HG02642 (cell line): ENCODE data around the gene FBXO36.
"Not testable (repeated sequence)": the region's sequence is repeated elsewhere in the genome, so short reads cannot be mapped to it uniquely, and the experiment has no call there.

ENCODE experiments used
- ATAC-seq: cut with Tn5 transposase; IDR thresholded peaks from one replicate; pipeline ENCODE4 v1.9.1; 2021; ENCODE audit warnings: mild to moderate bottlenecking; ENCODE audit not compliant: unreplicated experiment, poor library complexity

The FBXO36 gene

DNA sequence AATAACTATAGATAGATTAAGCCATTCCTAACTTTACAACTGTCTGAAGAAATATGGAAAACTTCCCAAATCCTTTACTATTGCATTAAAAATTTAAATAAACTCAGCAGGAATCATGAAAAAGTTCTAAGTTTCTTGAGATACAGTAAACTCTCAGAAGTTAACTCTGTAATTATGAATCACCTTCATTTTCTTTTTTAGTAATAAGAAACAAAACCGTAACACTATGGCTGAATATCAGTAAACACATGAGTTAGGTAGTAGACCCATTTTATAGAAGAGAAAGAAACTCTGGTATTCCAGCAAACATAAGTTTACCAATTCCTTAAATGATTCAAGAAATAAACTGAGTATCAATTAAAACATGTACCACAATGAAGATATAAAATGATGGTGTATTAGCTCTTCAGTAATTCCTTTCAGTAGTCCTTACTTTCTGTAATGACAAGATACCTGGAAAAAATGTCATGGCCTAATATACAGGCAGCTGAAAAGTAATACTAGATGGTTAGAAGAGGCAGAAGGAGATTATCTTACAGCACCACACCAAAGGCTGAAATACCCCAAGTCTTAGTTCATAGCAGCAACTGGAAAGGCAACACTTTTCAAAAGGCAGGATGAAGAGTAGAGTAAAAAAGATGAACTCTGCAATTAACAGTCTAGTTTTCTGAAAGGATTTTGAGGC, 12.0 kb upstream of the FBXO36 start:
- ATAC-seq: peak; percentile 34

DNA sequence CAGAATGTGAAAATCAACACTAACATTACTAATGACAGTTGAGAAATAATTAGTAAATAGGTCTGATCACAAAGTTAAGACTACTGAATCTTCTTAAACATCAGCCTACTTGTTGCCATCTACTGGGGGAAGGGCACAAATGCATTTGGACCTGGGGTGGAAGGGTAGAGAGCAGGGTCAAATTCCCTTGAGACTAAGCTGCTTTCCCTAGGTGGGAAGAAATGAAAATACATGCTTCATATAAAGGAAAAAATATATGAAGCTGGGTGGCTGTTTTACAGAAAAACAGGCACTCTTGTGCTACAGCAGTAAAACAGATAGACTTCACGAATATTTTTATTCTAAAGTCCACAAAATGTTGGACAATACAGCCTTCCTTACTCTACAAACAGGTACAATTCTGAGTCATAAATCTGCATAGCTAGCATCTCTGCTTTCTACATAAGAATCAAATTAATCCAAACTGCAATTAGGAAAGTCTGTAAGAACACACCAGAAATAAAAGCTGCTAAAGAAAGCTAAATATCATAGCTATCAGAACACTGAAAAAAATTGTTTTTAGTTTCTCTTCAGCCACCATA, 11.4 kb upstream of the FBXO36 start:
- peak; percentile 72 for ATAC-seq

DNA sequence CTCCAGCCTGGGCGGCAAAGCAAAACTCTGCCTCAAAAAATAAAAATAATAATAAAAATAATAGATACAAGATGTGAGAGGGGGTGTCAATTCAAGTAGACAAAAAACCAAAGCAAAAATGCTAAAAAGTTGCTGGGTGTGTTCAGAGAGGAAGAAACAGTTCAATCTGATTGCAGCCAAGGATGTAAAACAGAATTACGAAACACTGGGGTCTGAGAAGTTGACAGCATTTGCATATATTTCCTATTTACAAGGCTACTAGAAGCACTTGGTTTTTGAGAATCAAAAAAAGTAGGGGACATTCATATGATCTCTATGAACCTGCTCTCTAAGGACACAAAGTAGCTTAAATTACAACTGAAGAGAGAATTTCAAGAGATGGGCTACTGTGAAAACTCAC, 8.1 kb upstream of the FBXO36 start:
- no peak for ATAC-seq

DNA sequence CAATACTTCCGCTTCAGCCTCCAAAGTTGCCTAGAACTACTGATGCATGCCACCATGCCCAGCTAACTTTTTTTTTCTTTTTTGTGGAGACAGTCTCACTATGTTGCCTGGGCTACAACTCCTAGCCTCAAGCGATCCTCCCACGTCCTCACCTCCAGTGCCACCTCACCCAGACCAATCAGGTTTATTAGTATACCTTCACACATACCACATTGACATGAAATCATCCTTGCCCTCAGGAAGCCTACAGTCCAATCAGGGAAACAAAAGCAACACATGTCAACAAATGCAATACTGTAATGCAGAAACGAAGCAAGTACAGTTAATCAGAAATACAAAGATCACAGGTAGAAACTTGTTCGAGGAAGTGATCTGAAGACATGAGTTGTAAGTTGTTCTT, 4.5 kb upstream of the FBXO36 start:
- ATAC-seq: no peak

DNA sequence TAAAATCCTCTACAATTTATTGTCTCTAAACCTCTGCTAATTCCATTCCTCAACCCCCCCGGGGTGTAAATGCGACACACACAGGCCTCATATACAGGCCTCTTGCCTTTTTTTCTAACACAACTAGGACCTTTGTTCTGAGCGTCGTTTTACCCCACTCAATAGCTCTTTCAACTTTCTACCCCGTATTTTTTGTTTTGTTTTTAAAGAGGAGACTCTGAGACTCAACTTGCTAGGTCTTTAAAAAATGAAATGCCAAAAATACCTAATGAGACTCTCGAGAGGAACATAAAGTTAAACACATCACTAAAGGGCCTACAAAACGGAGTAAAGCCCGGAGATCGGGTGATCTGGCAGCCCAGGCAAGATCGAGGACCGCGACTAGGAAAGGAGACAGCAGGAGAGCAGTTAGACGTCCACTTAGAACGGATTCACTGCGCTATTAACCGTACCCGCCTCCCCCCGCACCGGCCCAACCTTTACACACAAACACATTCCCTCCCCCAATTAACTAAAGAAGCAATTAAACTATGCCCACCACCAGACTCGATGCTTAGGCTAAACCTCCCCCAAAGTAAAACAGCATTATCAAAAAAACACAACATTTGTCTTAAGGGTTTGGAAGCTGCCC, 2.2 kb upstream of the FBXO36 start:
- no peak for ATAC-seq

DNA sequence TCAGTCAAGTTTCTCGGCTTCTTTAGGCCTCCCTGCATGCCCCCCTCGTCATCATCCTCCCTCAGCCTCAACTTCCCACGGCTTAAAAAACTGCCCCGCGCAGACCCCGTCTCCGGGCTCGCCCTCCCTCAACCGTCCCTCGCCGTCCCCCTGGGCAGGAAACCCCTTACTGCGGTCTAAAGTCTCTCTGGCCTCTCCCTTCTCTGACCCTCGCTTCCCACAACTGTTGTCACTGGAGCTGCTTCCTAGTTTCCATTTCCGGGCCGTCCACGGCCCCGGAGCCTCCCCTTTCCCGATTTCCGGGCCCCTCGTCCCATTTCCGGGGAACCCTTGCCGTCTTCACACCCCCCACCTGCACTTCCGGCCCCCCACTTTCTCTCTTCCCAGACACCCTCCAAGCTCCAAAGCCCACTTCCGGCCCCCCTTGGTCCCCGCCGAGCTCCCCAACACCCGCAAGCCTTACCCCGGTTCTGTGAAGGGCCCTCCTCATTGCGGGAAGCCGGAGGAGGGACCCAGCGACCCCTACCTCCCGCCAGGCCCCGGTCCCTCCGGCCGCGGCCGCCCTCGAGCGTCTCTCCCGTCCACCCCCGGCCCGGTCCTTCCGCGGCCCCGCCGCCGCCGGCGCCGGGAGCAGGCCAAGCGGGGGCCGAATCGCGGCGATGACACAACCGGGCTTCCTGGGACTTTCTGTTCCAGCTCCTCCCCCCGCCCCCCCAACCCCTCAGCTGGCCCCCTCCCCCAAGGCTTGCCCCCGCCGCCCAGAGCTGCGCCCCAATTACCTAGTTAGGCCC, 1.0 kb upstream of the FBXO36 start:
- peak; percentile 24 for ATAC-seq

DNA sequence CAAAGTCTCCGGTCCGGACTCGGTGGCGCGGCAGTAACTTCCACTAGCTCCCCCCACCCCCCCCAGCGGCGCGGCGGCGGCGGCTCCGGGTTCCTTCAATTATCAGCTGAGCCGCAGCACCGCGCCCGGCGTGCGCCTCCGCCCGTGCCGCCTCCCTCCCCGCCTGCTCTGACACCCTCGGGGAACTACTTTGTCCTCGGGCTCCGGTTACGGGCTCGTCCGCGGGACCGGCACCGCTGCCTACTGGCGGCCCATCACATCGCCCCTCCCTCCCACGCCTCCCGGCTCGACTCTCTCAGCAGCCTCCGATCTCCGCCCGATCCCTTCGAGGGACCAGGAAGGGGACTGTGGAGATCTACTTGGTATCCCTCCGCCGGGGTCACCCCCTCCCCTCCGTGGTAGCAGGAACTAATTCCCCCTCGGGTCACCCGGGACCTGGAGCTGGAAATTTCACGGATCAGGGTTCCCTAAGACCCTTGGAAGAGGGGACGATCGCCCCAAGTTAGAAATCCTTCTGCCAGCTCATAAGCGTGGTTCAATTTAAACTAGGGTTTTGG, 333 bp upstream of the FBXO36 start, which contains the start of gene TRIP12:
TSS of gene TRIP12 (minus strand) at position 118 of the 557 bp plus-strand sequence. CDS start 41,930 bp downstream, outside the sequence.
- peak; percentile 77 for ATAC-seq

DNA sequence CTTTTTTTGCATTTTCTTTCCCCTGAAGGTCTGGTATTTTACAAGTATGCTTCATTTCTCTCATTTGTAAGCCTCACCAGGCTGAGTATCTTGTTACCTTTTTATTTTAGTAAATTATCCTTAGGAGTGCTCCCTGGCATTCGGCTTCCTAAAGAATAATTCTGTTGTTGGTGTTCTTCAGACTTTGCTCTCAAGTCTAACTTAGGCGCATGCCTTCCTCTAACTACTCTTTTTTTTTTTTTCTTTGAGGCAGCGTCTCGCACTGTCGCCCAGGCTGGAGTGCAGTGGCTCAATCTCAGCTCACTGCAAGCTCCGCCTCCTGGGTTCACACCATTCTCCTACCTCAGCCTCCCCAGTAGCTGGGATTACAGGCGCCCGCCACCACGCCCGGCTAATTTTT, 2.2 kb downstream of the FBXO36 start:
- ATAC-seq: not testable (repeated sequence)

DNA sequence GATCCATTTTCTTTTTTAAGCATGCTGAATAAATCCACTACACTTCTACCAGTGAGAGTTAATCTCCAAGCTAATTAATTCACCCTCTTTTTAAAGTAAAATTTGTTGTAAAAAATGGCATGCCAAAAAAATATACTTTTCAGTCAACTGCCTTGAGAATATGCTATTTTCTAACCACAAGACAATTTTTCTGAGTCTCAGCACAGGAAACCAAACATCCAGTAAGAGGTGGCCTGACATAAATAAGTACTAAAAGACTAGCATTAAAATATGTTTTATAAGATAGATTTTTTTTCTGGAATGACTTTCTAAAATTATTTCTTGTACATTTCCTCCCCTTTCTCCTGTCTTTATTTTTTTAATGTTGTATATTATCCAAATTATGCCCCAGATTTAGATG, 2.9 kb downstream of the FBXO36 start:
- no peak for ATAC-seq

DNA sequence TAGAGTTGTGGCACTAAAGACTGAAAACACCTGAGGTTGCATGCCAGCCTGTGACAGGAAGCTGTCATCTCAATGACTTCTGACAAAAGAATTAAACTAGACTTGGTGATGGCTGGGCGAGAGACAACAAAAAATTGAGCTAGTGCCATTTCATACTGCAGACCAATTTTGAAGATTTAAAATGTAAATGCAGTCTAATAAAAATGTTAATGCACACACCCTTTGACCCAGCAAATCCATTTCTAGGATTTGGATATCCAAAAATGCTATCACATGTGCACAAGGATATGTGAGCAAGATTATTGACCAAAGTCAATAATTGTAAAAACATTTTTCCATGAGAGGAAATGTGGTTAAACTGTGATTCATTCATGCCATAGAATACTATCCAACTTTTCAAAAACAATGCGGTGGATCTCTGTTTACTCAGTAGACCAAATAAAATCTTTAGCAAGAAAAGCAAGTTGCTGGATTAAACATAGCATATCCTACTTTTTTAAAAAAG, 5.6 kb downstream of the FBXO36 start:
- no peak for ATAC-seq

DNA sequence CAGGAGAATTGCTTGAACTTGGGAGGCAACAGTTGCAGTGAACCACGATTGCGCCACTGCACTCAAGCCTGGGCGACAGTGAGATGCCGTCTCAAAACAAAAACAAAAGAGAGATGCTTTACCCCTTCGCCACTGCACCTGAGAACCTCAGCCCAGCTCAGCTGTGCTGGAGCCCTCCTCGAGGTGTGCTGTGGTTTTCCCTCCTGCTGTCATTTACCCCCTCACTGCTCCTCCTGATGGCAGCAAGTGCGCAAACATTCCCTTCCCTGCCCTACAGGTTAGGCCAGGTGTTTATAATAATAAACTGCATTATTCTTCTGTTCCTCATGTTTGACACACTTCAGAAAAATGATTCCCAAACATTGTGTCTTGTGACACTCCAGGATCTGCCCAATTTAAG, 8.4 kb downstream of the FBXO36 start:
- ATAC-seq: no peak

DNA sequence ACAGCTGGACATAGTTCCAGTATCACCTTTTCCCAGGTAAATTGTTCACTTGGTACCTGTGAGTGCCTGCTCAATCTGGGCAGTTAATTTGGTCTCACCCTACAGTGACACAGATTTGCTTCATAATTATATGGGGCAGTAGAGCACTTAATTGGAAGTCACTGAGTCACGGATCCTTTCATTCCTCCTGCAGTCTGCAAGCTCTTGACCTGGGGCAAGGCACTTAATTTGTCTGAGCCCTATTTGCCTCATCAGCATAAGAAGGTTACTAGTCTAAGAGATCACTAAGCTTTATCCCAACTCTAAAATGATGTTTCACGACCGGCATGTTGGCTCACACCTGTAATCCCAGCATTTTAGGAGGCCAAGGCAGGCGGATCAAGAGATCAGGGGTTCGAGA, 8.9 kb downstream of the FBXO36 start:
- no peak for ATAC-seq

DNA sequence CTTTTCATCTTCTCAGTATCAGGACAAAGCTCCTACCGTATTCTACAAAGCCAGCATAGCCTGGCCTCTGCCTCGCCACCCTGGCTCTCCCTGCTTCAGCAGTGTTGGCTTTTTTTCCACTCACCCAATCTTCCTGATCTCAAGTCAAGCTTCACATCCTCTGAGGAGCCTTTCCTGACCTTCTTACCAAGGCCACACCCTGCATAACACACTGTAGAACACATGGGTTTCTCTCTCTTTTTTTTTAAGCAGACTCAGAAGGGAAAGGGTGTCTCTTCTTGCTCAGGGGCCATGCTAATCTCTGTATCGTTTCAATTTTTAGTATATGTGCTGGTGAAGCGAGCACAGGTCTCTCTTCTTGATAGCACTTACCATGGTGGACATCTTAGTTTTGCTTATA, 15.2 kb downstream of the FBXO36 start:
- no peak for ATAC-seq

DNA sequence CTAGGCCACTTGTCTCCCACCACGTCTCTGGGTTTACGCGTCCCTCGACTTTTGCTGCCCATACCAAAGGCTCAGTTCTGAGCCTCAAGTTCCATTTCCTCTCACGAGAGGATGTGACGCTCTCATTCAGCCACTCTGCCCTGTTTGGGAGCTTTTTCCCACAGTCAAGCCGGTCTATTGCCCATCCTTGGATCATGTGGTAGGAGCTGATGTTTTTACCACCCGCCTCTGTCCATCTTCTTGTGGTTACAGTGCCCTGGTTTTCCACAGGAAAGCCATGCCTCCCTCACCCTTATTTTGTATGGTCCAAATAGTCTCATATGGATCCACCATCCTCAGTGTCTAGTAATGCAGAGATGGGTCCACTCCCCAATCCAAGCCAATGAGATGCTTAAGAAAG, 20.4 kb downstream of the FBXO36 start:
- ATAC-seq: no peak

DNA sequence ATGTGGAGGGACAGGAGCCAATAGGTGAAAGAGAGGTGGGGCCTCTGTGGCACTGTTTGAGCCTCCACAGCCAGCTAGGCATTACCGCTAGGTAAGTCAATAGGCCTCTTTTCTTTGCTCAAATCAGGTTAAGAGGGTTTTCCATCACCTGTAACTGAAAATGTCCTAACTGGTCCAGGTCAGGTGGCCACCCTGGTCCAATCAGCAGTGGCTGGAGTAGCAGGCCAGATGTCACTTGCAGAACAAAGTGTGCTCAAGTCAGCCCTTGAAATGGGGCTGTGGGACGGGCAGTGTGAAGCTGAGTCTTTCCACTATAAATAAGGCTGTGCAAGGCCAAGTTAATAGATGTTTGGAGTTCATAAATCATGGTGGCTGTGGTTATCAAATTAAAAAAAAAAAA, 20.9 kb downstream of the FBXO36 start:
- no peak for ATAC-seq

DNA sequence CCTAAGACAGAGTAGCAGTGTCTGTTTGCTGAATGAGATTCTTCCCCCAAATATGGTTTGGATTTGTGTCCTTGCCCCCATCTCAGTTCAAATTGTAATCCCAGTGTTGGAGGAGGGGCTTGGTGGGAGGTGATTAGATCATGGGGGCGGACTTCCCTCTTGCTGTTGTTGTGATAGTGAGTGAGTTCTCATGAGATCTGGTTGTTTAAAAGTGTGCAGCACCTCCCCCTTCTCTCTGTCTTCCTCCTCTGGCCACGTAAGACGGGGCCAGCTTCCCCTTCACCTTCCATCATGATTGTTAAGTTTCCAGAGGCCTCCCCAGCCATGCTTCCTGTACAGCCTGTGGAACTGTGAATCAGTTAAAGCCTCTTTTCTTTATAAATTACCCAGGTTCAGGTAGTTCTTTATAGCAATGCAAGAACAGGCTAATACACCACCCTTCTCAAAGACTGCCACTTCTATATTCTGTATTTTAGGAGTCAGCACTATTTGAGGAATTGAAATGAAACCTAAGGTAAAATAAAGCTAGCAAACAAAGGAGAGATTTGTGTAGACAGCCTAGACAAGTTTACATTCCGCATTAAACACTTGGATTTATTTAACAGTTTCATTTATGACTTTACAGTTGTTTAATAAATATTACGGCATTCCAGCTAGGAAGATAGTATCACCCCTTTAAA, 21.6 kb downstream of the FBXO36 start:
- ATAC-seq: no peak

DNA sequence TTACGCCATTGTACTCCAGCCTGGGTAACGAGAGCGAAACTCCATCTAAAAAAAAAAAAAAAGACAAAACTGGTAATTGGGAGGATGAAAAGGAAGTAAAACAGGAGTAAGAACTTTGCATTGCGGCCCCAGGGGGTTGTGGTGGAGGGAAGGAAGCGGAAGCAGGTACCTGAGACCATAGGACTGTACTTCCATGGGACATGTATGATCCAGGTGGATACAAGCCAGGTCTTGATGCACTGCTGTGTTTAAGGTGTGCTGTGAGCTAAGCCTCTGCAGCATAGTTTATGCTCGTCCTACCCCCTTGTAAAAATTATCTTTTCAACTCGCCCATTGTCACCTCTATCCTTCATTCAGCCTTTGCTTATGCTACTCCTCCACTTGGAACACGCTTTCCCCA, 23.7 kb downstream of the FBXO36 start:
- ATAC-seq: no peak

DNA sequence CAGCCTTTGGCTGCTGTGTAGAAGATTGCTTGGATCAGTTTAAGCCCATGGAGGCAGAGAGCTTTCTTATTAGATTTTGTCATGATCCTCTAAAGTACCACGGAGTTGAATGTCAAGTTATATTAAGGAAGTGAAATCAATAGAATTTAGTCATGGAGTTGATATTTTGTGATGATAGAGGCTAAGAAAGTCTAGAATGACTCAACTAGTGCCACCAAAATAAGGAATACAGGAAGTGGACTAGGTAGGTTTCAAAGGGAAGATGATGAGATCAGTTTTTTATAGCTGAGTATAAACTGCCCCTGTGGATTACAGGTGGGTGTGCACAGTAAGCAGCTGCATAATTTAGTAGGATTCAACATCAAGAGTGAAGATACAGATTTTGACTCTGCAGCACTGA, 25.2 kb downstream of the FBXO36 start:
- no peak for ATAC-seq

DNA sequence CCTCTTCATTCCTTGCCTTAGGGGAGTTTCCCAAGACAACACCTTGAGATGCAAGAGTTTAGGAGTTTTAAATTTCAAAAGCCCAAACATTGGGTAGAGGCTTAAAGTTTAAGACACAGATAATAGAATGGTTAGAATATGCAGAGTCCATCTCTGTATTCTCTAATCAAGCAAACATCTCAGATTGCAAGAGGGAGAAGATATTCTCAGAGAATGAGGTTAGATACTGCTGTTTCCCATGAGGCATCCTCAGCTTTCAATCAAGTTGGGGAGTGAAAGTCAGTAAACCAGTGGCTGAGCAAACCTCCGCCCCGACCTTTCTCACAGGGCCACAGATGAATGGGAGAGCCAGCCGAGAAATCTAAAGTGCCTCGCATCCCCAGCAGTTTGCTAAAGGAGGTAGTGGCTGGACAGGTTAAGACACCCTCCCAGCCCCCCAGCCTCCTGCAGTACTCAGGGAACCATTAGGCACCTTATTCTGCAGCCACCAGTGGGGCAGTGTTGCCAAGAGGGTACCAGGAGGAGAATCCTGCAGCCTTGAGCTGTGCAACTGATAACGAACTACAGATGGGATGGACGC, 30.0 kb downstream of the FBXO36 start:
- ATAC-seq: no peak

DNA sequence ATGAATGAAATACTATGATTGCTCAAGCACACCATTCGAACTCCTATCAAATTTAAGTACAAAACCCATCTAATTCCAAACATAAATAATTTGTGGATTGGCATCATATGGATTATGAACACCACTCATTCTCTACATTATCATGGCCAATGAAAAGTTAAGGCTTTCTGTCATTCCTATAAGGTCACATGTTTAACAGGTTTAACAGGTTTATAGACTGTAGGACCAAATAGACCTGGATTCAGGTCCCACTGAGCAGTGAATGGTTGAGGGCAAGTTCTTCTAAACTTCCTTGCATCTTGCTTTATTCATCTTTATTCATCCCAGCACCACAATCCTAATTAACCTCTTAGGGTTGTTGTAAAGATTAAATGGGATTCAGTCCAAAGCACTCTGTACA, 33.4 kb downstream of the FBXO36 start:
- ATAC-seq: no peak
